Breast epithelium (tissue), 3 donors: ENCODE results near the gene OMD.

Experiments
- POLR2A ChIP-seq: fragments of 450-650 bp; IDR thresholded peaks from one replicate; pipeline ENCODE4 v1.6.1; 2016; ENCODE audit warnings: antibody characterized with exemption, mild to moderate bottlenecking, moderate library complexity
- TF ChIP-seq, protein P1 (sequence below), 3 donors: fragments of 450-650 bp; IDR thresholded peaks; one replicate each; pipeline ENCODE4 v1.5.1; 2016 to 2017; ENCODE audit warnings: antibody characterized with exemption in 3 of 3, mild to moderate bottlenecking in 3 of 3, moderate library complexity in 3 of 3

DNA sequence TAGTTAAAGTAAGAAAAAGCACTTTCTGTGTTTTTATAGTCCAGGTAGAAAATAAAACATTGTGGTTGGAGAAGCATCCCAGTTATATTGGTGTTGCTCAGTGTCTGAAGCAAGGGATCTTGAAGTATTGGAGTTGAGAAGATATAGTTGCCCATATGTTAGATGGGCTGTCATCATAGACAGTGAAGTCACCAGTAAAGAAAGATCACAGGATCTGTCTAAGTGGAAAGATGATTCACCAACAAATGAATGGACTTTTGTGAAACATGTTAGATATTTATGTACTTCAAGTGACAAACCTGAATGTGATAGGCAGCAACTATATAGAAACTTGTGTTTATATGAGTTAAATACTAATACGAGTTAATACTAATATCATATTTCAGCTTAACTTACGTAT, 31.6 kb downstream of the OMD start:
- TF ChIP-seq, protein P1, sequence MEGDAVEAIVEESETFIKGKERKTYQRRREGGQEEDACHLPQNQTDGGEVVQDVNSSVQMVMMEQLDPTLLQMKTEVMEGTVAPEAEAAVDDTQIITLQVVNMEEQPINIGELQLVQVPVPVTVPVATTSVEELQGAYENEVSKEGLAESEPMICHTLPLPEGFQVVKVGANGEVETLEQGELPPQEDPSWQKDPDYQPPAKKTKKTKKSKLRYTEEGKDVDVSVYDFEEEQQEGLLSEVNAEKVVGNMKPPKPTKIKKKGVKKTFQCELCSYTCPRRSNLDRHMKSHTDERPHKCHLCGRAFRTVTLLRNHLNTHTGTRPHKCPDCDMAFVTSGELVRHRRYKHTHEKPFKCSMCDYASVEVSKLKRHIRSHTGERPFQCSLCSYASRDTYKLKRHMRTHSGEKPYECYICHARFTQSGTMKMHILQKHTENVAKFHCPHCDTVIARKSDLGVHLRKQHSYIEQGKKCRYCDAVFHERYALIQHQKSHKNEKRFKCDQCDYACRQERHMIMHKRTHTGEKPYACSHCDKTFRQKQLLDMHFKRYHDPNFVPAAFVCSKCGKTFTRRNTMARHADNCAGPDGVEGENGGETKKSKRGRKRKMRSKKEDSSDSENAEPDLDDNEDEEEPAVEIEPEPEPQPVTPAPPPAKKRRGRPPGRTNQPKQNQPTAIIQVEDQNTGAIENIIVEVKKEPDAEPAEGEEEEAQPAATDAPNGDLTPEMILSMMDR (IDR thresholded peaks at IDR 0.05) = no peak
- no peak for TF ChIP-seq POLR2A
